IMR-90 (cell line): ENCODE results near the gene MARCKS. TPM values are rescaled to one million over a fixed set of nuclear protein-coding genes. Genes with fewer than 3 reads are reported as not detected.

ENCODE experiments used
- ATAC-seq: fragments of 200-7000 bp; cut with Tn5 transposase; 2 replicates; pipeline ENCODE4 v1.9.1; 2020; ENCODE audit warnings: low read depth, mild to moderate bottlenecking, moderate library complexity
- BruUV-seq: library from RNA; stranded (reverse); fragments of 400-500 nt; replicated peaks from 2 replicates; lab custom pipeline; 2021; lab: Mats Ljungman, UMichigan
- CTCF ChIA-PET: fragments of 300-600 bp; formaldehyde crosslinking; extraction: SDS; loops from one replicate; lab custom pipeline; 2021; ENCODE audit warnings: antibody characterized with exemption; lab: Yijun Ruan, JAX
- POLR2A ChIA-PET: fragments of 300-600 bp; sonication (Branson Sonifier 250); formaldehyde crosslinking; loops from one replicate; lab custom pipeline; 2022; ENCODE audit warnings: antibody characterized with exemption; ENCODE audit not compliant: unreplicated experiment; lab: Charles Lee
- DNase-seq: peaks from one replicate; pipeline ENCODE4 v3.0.0; 2013
- H2AFZ ChIP-seq: replicated peaks from 2 replicates; pipeline ENCODE3; 2013; ENCODE audit warnings: low read length, mild to moderate bottlenecking; ENCODE audit not compliant: poor library complexity
- H2AK5ac ChIP-seq: 2 replicates; pipeline ENCODE4 v1.6.1; 2013; ENCODE audit warnings: low read depth, low read length, inconsistent platforms
- H2AK9ac ChIP-seq: replicated peaks from 2 replicates; pipeline ENCODE3; 2013; ENCODE audit warnings: mild to moderate bottlenecking, low read depth, low read length, moderate library complexity; ENCODE audit not compliant: poor library complexity
- H2BK120ac ChIP-seq: 2 replicates; pipeline ENCODE4 v1.6.1; 2013; ENCODE audit warnings: low read depth, low read length, inconsistent platforms
- H2BK15ac ChIP-seq: 3 replicates; pipeline ENCODE4 v1.6.1; 2013; ENCODE audit warnings: low read depth, low read length, inconsistent platforms
- H2BK20ac ChIP-seq: 2 replicates; pipeline ENCODE4 v1.6.1; 2013; ENCODE audit warnings: low read depth, mild to moderate bottlenecking, inconsistent platforms, low read length, moderate library complexity
- H2BK5ac ChIP-seq: 2 replicates; pipeline ENCODE4 v1.6.1; 2013; ENCODE audit warnings: mild to moderate bottlenecking, low read depth, low read length, inconsistent platforms; ENCODE audit not compliant: poor library complexity, severe bottlenecking
- H3K14ac ChIP-seq: replicated peaks from 2 replicates; pipeline ENCODE4 v1.6.1; 2013; ENCODE audit warnings: low read depth, low read length, inconsistent platforms
- H3K18ac ChIP-seq: 2 replicates; pipeline ENCODE4 v1.6.1; 2013; ENCODE audit warnings: low read depth, low read length, control low read depth
- H3K23ac ChIP-seq: 2 replicates; pipeline ENCODE4 v1.6.1; 2013; ENCODE audit warnings: low read depth, low read length, inconsistent platforms
- H3K27ac ChIP-seq: 2 replicates; pipeline ENCODE4 v1.5.1; 2013; ENCODE audit warnings: mild to moderate bottlenecking, control low read depth, low read length; ENCODE audit not compliant: insufficient read depth
- H3K27me3 ChIP-seq: 2 replicates; pipeline ENCODE4 v1.6.1; 2013; ENCODE audit warnings: low read length; ENCODE audit not compliant: control insufficient read depth, insufficient read depth
- H3K36me3 ChIP-seq: 2 replicates; pipeline ENCODE4 v1.6.1; 2013; ENCODE audit warnings: low read length, mixed read lengths; ENCODE audit not compliant: control insufficient read depth, insufficient read depth
- H3K4ac ChIP-seq: 2 replicates; pipeline ENCODE4 v1.6.1; 2013; ENCODE audit warnings: low read depth, low read length, inconsistent platforms
- H3K4me1 ChIP-seq: 2 replicates; pipeline ENCODE4 v1.6.1; 2013; ENCODE audit warnings: low read length, mixed read lengths; ENCODE audit not compliant: control insufficient read depth, insufficient read depth
- H3K4me2 ChIP-seq: 2 replicates; pipeline ENCODE4 v1.6.1; 2013; ENCODE audit warnings: low read depth, mild to moderate bottlenecking, control low read depth, low read length, moderate library complexity
- H3K4me3 ChIP-seq: 2 replicates; pipeline ENCODE4 v1.5.1; 2013; ENCODE audit warnings: low read depth, mild to moderate bottlenecking, control low read depth, low read length, moderate library complexity; ENCODE audit not compliant: insufficient read depth
- H3K56ac ChIP-seq: 2 replicates; pipeline ENCODE4 v1.6.1; 2013; ENCODE audit warnings: low read length, inconsistent platforms; ENCODE audit not compliant: insufficient read depth; ENCODE audit errors: extremely low read depth
- H3K79me1 ChIP-seq, 2 experiments: 2 replicates each; pipeline ENCODE4 v1.6.1; 2013; ENCODE audit warnings: low read length in 2 of 2, inconsistent platforms in 1 of 2, low read depth in 1 of 2
- H3K9ac ChIP-seq: 2 replicates; pipeline ENCODE4 v1.6.1; 2013; ENCODE audit warnings: low read depth, low read length, control low read depth
- H3K9me1 ChIP-seq: 2 replicates; pipeline ENCODE4 v1.6.1; 2013; ENCODE audit warnings: low read length, inconsistent platforms; ENCODE audit not compliant: insufficient read depth
- H3K9me3 ChIP-seq: 2 replicates; pipeline ENCODE4 v1.6.1; 2013; ENCODE audit warnings: low read length; ENCODE audit not compliant: control insufficient read depth, insufficient read depth
- H4K20me1 ChIP-seq: 2 replicates; pipeline ENCODE4 v1.6.1; 2013; ENCODE audit warnings: low read length, inconsistent platforms; ENCODE audit not compliant: insufficient read depth
- H4K5ac ChIP-seq: 2 replicates; pipeline ENCODE4 v1.6.1; 2013; ENCODE audit warnings: mild to moderate bottlenecking, low read depth, low read length, control low read depth
- H4K8ac ChIP-seq, 2 experiments: 2 replicates each; pipeline ENCODE4 v1.6.1; 2013; ENCODE audit warnings: low read depth in 2 of 2, low read length in 2 of 2, control low read depth in 1 of 2, inconsistent platforms in 1 of 2
- H4K91ac ChIP-seq: 2 replicates; pipeline ENCODE4 v1.6.1; 2013; ENCODE audit warnings: low read depth, low read length, inconsistent platforms; ENCODE audit not compliant: insufficient read depth
- BHLHE40 ChIP-seq: fragments of 150-350 bp; IDR thresholded peaks from 2 replicates; pipeline ENCODE4 v1.6.1; 2016; ENCODE audit warnings: mild to moderate bottlenecking, low read depth, low read length
- MXI1 ChIP-seq: IDR thresholded peaks from 2 replicates; pipeline ENCODE4 v1.6.1; 2012; ENCODE audit warnings: low read depth, mild to moderate bottlenecking, low read length, moderate library complexity, borderline replicate concordance
- WGBS, 2 experiments: methylation state at CpG; one replicate each; pipeline versions ENCODE4 v1.1.5 to v1.1.7; 2013; ENCODE audit warnings: missing lambda C conversion rate in 2 of 2; ENCODE audit not compliant: insufficient read length in 1 of 2; ENCODE audit errors: extremely low coverage in 2 of 2; 5-methylcytosine and 5-hydroxymethylcytosine counted together
- dilution Hi-C: fragments of 300-500 bp; cut with HindIII; formaldehyde crosslinking; loops from one replicate; pipeline ENCODE4 v1.14.3; 2018; ENCODE audit warnings: low sequenced_read_pairs; ENCODE audit not compliant: unreplicated experiment
- in situ Hi-C: fragments of 300-500 bp; cut with MboI; formaldehyde crosslinking; loops from 3 replicates; pipeline ENCODE4 v1.14.3; 2019; ENCODE audit warnings: low sequenced_read_pairs, inconsistent platforms, mixed read lengths
- intact Hi-C: fragments of 100-400 bp; cut with micrococcal nuclease; formaldehyde crosslinking; loops from 2 replicates; pipeline ENCODE4 v1.10.0; 2022
- polyA plus RNA-seq, 3 experiments: library from polyadenylated mRNA; depleted of rRNA; stranded (reverse); fragments of >200 nt; gene quantifications; 2 replicates each; pipeline ENCODE4 v1.2.3, GENCODE V29; 2012; ENCODE audit warnings: low replicate concordance in 1 of 3
- total RNA-seq: library from RNA; depleted of rRNA; stranded (reverse); fragments of >200 nt; gene quantifications from 2 replicates; pipeline ENCODE4 v1.2.3, GENCODE V29; 2012

Gene MARCKS
- total and polyA plus RNA-seq, 2 of the 4 experiments (the other 2 are of a cell fraction), result 34.5 to 40.7 TPM

DNA sequence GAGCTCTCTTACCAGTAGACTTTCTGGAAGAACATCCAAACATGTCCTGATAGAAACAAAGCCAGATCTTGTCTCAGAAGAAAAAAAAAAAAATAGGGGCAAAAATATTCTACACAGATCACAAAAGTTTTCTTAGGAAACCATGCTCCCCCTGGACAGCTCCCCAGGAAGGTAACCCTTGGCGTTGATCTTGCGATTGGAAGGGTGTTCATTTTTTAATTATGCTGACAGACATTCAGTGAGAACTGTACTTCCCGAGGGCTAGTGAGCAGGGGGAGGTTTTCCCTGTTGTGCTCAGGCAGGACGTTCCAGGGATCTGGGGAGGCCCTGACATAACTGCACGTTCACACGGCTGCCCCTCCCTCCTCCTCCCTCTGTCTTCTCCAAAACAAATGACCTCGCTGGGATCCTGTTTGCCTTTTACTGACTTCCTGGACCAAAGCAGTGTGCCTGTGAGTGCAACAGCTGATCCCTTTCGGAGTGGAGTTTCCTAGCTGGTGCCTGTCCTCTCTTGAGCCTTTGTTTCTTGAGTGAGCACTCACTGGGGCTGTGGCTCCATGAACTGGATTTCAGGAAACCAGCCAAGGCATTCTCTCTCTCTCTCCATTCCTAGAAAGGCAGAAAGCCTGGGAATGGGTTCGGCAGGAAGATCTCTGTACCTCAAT, 46.7 kb downstream of the MARCKS start:
- peak overlapping the region; percentile 44 to 72; a peak in 2 of 4 replicates for H4K8ac ChIP-seq
- peak overlapping the region; percentile 44; the same call in 1 of the 2 replicates for H4K91ac ChIP-seq
- peak overlapping the region; percentile 85 for H2AFZ ChIP-seq
- ChIA-PET POLR2A (no interaction called here), CTCF (interaction anchor here (0.6 kb wide), 1 partner anchor 1547 kb away, joined by 4 read pairs; no protein-coding TSS in a partner anchor)
- H3K36me3 ChIP-seq, result no peaks in the 10 kb centered on the region
- H4K20me1 ChIP-seq, result no peaks in the 10 kb centered on the region
- no peak overlapping the region for H2BK5ac ChIP-seq
- H3K27me3 ChIP-seq, result no peaks in the 10 kb centered on the region
- no TSS peak for BruUV-seq
- 0% methylated on average over 2 of the region's 9 CpGs; no CpG with 5 or more reads in 1 of the 2 experiments for WGBS, 2 experiments
- H3K4me3 ChIP-seq, result no peak overlapping the region
- H3K4me2 ChIP-seq, result no peak overlapping the region
- H2BK120ac ChIP-seq, result peak overlapping the region; percentile 35
- H4K5ac ChIP-seq, result peak overlapping the region; percentile 19; the same call in 1 of the 2 replicates
- H2AK9ac ChIP-seq, result no peak overlapping the region
- H3K56ac ChIP-seq, result no peak overlapping the region
- ATAC-seq, result peak; percentile 75
- TF ChIP-seq MXI1 (no peak), BHLHE40 (peak; percentile 10; the same call in 1 of the 2 replicates)
- H3K9me3 ChIP-seq, result no peaks in the 10 kb centered on the region
- H3K9ac ChIP-seq, result no peak overlapping the region
- H3K14ac ChIP-seq, result peak overlapping the region; percentile 70; the same call in 1 of the 2 replicates
- H3K27ac ChIP-seq, result no peak overlapping the region; the same call in 1 of the 2 replicates
- H2AK5ac ChIP-seq, result peak overlapping the region; percentile 23; the same call in 1 of the 2 replicates
- dilution Hi-C loops (no loop called here), in situ Hi-C loops (loop anchor here (10.0 to 25.0 kb wide), 3 partner anchors 1129 to 1716 kb away; no protein-coding TSS in a partner anchor), intact Hi-C loops (loop anchor here (1.0 kb wide), 1 partner anchor 44 kb away; no protein-coding TSS in a partner anchor)
- H2BK20ac ChIP-seq, result peak overlapping the region; percentile 16; the same call in 1 of the 2 replicates
- H3K79me1 ChIP-seq, result no peaks in the 10 kb centered on the region
- peak overlapping the region; percentile 24; the same call in 1 of the 2 replicates for H3K4ac ChIP-seq
- peak overlapping the region; percentile 6; the same call in 1 of the 2 replicates for H3K18ac ChIP-seq
- H2BK15ac ChIP-seq, result peak overlapping the region; percentile 70; the same call in 2 of the 3 replicates
- peak overlapping the region; percentile 1; the same call in 1 of the 2 replicates for H3K23ac ChIP-seq
- DNase-seq, result peak; percentile 58
- peaks cover 5% of the 10 kb centered on the region for H3K4me1 ChIP-seq
- H3K9me1 ChIP-seq, result peaks cover 7% of the 10 kb centered on the region; the same call in 1 of the 2 replicates
